HG02973 (cell line): Measurements from ENCODE around the gene RAD9A.
"Not testable (repeated sequence)": the region's sequence is repeated elsewhere in the genome, so short reads cannot be mapped to it uniquely, and the experiment has no call there.

Source experiments
- ATAC-seq: cut with Tn5 transposase; IDR thresholded peaks from one replicate; pipeline ENCODE4 v1.9.1; 2021; ENCODE audit warnings: moderate library complexity; ENCODE audit not compliant: unreplicated experiment

Gene RAD9A

GRCh38 chr11:67393990-67394389, 2.2 kb downstream of the RAD9A start:
- no peak for ATAC-seq

GRCh38 chr11:67395555-67396258, 3.9 kb downstream of the RAD9A start:
- ATAC-seq: no peak

DNA sequence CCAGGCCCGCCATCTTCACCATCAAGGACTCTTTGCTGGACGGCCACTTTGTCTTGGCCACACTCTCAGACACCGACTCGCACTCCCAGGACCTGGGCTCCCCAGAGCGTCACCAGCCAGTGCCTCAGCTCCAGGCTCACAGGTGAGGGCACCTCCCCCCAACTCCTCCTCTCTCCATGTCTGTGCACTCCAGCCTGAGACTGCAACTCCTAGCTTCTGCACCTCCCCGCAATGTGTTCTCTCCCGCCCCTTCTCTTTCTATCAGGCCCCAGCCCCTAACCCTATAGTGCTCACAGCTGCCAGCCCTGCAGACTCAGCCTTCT, 4.4 kb downstream of the RAD9A start:
- ATAC-seq: no peak

- ATAC-seq: no peak
These were observed 5.0 kb downstream of the RAD9A start for GRCh38 chr11:67396587-67397389.

- ATAC-seq: no peak
These were observed 5.8 kb downstream of the RAD9A start for GRCh38 chr11:67397536-67397935.

- no peak for ATAC-seq
These were observed 6.3 kb downstream of the RAD9A start for GRCh38 chr11:67397986-67398660.

DNA sequence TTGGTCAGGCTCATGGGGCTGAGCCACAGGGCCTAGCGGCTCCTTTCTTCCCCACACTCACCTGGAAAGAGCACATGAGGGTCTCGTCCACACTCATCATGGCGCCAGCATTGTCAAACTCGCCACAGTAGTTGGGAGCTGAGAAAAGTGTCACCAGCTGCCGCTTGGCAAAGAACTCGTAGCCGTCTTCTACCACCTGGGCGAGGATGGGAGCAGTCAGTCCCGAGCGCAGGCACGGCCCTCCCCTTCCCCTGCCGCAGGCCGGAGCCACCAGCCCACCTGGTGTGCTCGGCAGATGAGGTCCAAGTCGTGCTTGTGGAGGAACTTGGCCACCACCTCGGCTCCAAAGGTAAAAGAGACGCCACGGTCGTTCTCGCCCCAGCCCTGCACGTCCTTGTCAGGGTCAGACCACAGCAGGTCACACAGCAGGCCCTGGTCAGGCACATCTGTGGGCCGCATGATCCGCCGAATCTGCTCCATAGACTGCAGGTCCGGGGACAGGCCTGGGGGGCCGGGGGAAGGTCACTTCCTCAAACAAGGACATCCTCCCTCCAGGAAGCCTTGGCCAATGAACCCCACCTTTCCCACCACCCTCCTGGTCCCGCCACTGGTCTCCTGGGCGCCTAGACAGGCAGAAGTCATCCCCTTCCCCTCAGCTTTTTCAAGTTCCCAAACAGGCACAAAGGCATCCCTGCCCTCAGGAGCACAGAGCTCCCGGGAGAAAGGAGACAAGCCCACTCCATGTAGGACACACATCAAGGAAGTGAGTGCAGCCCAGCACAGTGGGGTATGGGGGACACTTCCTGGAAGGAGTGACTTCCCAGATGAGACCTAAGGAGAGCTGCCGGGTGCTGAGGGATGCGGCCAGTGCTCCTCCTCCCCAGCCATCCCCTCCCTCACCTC, 7.1 kb downstream of the RAD9A start:
- no peak for ATAC-seq

DNA sequence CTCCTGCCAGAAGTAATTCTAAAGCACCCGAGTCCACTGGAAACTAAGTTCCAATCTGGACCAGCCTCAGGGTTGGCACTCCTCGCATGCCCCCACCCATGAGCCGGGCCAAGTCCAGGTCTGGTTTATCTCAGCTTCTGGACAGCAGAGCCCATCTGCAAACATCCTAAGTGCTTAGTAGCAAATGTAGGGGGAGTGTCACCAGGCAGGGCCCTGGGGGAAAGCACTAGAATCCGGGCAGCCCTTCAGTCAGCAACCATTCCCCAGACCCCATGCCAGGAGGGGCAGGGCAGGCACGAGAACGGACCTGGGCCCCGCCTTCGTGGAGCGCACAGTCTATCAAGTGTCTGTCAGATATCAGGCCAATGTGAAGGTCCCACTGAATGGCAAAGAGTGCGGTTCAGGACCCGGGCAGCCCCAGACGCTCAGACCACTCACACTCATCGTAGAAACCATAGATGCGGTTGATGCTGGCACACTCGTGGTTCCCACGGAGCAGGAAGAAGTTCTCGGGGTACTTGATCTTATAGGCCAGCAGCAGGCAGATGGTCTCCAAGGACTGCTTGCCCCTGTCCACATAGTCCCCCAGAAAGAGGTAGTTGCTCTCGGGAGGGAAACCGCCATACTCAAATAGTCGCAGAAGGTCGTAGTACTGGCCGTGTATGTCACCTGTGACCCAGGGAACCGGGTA, 8.6 kb downstream of the RAD9A start:
- ATAC-seq: no peak

DNA sequence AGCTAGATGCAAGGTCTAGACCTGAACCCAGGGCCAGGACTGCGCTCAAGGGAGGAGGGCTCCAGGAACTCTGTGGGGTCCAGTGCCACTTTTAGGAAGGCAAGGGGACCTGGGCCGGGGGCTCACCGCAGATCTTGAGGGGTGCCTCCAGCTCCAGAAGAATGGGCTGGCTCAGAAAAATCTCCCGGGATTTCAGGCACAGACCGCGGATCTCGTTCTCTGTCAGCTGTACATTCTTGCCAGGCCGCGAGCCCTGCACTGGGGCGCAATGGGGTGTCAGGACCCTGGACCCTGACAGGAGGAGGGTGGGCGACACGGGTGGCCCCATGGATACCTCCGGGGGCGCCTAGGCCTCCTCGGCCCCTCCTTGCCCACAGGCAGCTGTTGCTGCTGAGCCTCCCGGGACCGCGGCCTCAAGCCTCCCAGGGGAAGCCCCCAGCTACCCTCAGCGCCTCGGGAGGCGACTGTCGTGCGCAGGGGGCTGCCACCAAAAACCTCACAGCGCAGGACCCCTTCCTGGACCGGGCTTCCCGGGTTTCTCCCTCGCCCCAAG, 9.2 kb downstream of the RAD9A start:
- no peak for ATAC-seq

- peak; percentile 50 for ATAC-seq
These were observed 9.9 kb downstream of the RAD9A start, which contains the start of gene PPP1CA for GRCh38 chr11:67401495-67402191. TSS of gene PPP1CA (minus strand) at chr11:67401858. CDS start at chr11:67401782, 76 bp downstream.

DNA sequence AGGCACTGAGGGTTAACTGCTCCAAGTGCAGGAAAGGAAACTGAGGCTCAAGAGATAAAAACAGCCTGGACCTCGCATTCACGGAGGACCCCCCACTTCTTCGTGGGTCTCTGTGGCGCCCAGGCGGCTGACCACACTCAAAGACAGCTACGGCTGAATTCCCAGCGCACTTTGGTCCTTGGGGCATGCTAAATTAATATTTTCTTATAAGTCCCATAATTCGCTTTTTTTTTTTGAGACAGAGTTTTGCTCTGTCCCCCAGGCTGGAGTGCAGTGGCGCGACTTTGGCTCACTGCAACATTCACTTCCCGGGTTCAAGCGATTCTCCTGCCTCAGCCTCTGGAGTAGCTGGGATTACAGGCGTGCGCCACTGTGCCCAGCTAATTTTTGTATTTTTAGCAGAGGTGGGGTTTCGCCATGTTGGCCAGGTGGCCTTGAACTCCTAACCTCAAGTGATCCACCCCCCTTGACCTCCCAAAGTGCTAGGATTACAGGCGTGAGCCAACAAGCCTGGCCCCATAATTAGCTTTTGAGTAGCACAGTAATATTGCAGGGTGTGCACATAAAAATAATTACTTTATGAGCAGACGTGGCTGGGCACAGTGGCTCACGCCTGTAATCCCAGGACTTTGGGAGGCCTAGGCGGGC, 10.5 kb downstream of the RAD9A start:
- not testable (repeated sequence) for ATAC-seq

DNA sequence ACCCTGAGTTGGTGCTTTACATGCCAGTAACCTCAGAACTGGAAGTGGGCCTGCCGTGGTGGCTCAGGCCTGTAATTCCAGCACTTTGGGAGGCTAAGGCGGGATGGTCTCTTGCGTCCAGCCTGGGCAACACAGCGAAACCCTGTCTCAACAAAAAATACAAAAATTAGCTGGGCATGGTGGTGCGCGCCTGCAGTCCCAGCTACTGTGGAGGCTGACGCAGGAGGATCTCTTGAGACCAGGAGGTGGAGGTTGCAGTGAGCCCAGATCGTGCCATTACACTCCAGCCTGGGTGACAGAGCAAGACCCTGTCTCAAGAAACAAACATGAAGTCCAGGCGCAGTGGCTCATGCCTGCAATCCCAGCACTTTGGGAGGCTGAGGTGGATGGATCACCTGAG, 11.3 kb downstream of the RAD9A start:
- not testable (repeated sequence) for ATAC-seq

- ATAC-seq: no peak
These were observed 12.9 kb downstream of the RAD9A start for GRCh38 chr11:67404515-67405195.

DNA sequence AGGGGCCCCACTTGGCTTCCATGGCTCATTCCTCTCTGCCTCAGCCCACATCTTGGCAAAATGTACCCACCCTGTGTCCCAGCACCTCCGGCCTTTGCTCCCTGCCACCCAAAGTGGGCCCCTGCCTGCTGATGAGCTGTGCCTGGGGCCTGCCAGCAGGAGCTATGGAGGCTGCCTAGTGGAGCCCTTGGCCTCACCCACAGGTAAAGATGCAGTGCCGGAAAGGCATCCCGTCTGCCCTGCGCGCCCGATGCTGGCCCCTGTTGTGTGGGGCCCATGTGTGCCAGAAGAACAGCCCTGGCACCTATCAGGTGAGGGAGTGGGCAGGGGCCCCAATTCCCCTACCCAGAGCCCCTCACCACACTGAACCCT, 13.4 kb downstream of the RAD9A start:
- ATAC-seq: no peak

DNA sequence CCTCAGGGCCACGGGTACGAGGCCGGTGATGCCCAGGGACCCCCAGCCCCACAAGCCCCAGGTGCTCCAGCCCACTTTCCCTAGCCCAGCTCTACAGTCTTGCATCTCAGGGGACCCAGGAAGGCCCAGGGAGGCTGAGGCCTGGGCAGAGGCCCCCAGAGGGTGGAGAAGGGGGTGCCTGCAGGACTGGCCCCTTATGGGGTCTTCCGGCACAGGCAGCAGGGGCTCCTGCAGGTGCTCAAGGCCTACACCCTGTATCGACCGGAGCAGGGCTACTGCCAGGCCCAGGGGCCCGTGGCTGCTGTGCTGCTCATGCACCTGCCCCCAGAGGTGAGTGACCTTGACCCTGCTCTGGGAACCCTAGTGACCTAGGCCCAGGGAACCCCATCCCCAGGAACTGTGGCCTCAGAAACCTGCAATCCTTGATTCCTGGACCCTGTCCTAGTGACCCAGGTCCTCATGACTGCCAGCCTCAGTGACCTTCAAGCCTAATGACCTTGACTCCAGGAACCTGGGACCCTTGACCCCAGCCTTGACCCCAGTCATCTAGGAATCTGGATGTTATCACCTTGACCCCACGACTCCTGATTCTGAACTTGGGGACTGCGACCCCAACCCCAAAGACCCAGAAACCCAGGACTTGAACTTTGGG, 14.0 kb downstream of the RAD9A start:
- ATAC-seq: no peak

DNA sequence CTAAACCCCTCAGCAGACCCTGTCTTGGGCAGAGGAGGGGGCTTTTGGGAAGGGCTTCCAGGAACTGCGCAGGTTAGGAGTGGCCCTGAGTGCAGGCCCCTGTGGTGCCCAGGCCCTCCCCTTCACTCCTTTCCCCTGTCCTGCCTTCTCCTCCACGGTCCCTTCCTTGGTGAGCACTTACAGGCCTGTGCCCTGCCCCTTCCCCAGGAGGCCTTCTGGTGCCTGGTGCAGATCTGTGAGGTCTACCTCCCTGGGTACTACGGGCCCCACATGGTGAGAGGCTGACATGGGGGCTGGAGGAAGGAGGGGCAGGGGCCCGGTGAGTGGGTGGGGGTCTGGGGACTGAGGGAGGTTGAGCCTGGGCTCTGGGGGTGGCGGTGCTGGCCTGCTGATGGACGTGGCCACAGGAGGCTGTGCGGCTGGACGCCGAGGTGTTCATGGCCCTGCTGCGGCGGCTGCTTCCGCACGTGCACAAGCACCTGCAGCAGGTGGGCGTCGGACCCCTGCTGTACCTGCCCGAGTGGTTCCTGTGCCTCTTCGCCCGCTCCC, 14.7 kb downstream of the RAD9A start:
- no peak for ATAC-seq

DNA sequence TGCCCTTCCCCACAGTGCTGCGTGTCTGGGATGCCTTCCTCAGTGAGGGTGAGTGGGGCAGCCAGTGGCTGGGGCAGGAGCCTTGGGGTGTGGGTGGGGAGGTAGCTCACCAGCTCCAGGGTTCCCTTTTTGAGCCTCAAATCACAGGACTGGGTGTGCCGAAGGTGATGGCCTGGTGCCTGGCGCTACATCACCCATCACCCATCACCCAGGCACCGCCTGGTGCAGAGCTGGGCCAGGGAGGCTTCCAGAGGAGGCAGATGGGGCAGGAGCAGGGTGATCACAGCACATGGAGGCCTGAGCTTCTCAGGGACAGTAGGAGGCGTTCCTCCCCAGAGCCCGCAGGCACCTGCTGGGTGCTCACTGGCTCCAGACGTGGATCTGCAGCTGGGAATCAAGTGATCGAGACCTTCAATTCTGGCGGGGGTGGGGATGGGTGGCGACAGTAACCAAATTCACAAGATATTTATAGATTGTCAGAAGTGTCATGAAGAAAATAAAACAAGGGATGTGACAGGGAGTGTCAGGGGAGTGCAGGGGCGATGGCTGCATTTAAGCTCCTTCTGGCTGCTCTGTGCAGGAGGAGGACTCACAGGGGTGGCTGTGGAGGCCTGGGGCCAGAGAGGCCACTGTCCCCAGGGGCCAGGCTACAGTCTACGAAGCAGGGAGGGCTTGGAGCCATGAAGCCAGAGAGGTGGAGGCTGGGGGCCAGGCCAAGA, 15.3 kb downstream of the RAD9A start:
- no peak for ATAC-seq
